GM21381 (cell line): ENCODE data around the gene FOXP3.

Source experiments
- ATAC-seq: cut with Tn5 transposase; IDR thresholded peaks from one replicate; pipeline ENCODE4 v1.9.1; 2021; ENCODE audit warnings: mild to moderate bottlenecking, moderate library complexity; ENCODE audit not compliant: unreplicated experiment

Gene FOXP3

GRCh38 chrX:49226946-49227345 is 37.6 kb downstream of the FOXP3 start:
- no peak for ATAC-seq

DNA sequence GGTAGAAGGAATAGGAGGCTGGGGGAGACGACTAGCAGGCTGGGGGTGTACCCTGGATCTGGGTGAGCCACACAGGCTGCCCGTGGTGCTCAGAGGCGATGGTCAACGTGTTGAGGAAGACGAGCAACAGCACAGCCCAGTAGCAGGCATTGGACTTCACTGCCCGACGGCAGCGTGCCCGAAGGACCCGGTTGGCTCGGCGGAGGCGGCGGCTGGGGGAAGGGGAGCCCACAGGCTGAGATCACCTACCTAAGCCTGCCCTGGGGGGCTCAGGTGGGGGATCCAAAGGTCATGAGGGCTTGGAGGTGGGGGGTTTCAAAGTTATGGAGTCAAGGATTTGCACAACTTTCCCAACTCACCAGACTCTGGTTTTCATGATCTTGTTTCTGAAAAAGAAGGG is 38.7 kb downstream of the FOXP3 start:
- ATAC-seq, result no peak

DNA sequence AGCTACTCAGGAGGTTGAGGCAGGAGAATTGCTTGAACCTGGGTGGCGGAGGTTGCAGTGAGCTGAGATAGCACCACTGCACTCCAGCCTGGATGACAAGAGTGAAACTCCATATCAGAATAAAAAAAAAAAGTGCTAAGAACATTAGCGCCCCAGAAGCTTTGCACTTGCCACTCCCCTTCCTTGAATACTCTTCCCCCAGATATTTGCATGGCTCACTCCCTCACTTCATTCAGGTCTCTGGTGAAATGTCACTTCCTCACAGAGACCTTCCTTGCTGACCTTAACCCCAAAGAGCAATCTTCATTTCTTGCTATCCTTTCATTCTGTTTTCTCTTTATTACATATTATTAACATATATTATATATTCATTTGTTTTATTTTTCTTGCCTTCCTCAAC is 42.6 kb downstream of the FOXP3 start:
- ATAC-seq, result no peak

DNA sequence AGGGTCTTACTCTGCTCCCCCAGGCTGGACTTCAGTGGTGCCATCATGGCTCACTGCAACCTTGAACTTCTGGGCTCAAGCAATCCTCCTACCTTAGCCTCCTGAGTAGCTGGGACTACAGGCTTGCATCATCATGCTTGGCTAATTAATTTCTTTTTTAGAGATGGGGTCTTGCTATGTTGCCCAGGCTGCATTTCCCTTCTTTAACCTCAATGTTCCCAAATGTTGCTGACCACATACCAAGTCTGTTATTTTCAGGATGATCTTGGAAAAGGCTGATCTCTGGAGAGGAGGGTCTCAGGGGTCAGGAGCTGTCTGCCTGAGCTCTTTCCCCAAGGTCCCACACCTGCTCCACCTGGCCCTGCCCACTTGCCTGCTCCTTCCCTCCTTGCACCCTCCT is 44.4 kb downstream of the FOXP3 start:
- ATAC-seq, result no peak

DNA sequence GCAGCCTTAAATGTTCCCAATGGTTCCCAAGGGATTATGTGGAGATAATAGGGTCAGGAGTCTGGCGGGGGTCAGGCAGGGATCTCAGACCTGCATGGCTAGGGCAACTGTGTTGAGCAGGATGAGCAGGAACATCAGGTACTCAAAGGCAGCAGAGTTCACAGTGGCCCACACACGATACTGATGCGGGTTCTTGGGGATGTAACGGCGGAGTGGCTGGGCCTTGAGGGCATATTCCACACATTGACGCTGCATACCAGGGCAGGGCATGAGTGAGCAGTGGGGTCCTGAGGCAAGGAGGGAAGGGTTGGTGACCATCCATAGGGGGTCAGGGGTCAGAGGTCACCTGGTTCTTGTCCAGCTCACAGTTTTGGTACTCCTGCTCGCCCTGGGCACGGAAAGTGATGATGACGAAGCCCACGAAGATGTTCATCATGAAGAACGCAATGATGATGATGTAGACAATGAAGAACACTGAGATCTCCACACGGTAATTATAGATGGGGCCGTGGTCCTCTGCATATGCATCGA is 49.4 kb downstream of the FOXP3 start:
- no peak for ATAC-seq

DNA sequence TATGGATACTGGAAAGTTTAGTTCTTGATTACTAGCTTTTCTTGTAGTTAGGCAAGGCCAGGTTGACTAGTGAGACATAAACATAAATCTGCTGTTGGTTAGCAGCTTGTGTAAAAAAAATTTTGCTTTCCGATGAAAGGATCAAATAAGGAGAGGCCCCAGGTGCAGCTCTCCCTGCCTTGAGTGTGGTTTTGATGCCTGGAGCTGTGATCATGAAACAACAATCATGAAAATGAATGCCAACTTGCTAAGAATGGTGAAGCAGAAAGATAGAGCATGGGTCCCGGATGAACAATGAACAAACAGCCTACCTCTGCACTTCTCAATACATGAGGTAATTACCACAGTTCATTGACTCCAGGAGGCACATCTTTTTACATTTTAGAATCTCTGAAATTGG is 50.1 kb downstream of the FOXP3 start:
- no peak for ATAC-seq

DNA sequence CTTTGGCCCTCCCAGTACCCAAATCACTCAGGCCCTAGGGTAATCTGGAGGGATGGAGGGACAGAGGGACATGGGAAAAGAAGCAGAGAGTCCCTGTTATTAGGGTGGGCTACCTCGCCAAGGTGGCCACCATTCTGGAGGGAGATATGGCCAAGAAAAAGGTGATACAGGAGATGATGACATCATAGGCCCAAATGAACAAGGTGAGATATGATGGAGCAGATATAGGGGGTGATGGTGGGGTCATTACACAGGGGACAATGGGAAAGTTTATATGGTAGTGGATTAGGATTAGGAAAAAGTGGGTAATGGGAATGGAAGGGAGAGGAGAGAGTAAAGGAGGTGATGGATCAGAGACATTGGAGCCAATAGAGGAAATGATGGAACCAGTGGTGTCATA is 51.6 kb downstream of the FOXP3 start:
- ATAC-seq, result no peak

DNA sequence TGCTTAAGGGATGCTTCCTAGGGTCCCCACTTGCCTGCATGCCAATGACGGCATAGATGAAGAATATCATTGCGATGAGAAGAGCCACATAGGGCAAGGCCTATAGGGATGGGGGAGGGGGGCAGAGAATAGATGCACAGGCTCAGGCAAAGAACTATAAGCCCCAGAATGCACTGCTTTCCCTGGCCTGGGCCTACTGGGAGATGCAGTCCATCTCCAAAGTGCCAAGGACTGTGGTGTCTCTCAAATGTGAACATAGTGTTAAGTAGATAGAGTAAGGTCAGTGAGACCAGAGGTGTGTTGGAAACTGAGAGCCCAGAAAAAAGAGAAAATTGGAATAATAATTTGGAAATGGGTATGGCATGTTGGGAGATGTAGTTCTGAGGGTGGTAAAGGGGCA is 52.3 kb downstream of the FOXP3 start:
- ATAC-seq, result no peak

DNA sequence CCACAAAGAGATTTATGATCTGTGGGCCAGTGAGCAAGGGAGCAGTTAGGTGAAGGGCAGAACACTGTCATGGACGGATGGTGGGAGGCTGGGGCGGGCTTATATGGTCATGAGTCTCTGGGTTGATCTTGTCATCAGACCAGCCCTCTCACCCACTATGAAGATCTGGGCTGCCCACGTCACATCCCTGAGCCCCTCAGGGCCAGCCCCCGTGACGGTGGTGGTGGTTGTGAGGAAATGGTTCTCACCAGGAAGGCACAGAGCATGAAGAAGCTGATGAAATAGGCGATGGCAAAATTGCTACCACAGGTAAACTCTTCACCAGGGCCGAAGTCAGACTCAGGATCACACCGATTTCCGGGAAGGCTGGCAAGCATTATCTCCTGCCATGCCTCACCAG is 53.4 kb downstream of the FOXP3 start:
- no peak for ATAC-seq

- no peak for ATAC-seq
Observed at GRCh38 chrX:49210406-49210805, 54.1 kb downstream of the FOXP3 start.

GRCh38 chrX:49209434-49210251 is 54.9 kb downstream of the FOXP3 start:
- no peak for ATAC-seq

GRCh38 chrX:49208399-49208798 is 56.1 kb downstream of the FOXP3 start:
- ATAC-seq, result no peak

DNA sequence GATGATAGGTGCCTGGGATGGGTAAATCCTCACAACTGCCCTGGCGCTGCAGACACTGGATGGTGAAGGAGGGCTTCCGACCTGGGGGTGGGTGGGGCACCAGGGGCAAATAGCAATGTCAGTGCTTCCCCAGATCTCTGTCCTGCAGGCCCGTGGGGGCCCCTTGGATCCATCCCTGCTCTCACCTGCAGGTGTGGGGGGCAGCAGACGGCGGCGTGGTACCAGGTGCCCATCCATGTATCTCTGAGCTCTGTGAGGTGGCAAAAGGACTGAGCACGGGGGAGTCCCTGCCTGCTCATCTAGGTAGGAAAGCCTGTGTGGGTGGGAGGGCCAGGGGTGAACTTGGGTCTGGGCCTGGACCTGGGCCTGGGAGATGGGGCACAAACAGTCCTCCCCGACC is 58.0 kb downstream of the FOXP3 start:
- no peak for ATAC-seq

DNA sequence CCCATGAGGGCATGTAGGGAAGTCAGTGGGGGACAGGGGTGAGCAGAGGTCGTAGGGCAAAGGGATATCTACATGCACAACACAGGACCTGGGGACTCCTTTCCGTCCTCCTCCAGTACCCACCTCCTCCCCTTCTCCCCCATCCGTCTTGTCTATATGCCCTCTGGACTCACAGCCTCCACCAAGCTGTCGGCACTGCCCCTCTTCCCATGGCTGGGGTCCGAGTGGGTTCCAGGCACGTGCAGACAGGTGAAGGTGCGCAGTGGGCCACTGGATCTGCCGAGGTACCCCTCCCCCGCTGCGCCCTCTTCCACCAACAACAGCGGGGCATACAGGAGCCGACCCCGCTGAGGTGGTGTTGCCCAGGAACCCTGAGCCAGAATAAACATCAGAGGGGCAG is 59.1 kb downstream of the FOXP3 start:
- no peak for ATAC-seq

GRCh38 chrX:49204709-49205108 is 59.8 kb downstream of the FOXP3 start:
- ATAC-seq, result no peak

DNA sequence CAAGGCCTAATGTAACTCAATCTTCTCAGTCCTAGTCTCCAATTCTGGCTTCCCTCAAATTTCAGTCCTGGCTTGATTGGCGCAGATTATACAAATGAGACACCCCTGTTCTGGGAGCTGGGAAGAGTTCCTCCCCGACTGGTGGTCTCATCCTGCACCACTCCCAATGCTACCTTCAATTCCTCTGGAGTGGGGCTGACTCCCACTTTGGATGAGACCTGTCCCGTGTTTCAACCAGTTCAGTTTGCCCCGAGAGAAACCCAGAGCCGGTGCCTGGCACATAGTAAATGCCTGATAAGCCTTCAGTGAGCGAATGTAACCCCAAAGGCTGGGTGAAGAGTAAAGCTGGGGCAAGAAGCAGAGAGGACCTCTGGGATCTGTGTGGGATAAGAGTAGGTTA is 60.5 kb downstream of the FOXP3 start:
- ATAC-seq, result no peak

DNA sequence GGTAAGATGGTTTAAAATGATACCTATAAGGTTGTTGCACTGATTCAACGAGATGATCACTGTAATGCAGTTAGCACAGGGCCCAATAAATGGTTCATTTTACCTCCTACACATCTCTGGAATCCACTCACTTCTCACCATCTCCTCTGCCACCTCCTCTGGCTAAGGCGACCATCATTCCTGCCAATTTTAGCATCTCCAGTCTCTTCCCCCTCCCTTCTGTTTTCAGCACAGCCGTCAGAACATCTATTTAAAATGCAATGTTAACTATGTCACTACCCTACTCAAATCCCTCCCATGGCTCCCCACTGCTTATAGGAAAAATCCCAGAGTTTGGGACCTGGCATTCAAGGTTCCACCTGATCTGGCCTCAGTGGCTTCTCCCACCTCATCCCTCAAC is 61.0 kb downstream of the FOXP3 start:
- no peak for ATAC-seq

DNA sequence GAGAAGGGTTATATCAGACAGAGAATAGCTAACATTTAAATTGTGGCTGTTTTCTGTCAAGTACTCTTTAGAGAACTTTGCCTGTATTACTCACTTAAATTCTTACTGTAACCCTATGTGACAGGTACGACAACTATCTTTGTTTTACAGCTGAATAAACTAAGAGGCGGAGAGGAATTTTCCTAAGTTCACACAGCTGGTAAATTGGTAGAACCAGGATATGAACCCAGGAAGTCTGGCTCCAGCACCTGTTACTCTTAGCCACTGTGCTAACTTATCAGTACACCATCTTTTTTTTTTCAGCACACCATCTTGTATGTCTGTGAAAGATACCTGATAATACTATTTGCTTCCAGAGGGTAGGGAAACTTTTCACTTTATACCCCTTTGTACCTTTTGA is 62.5 kb downstream of the FOXP3 start:
- no peak for ATAC-seq
